ENCODE measurements around the gene PRKCH.
"Not testable (repeated sequence)": the region's sequence is repeated elsewhere in the genome, so short reads cannot be mapped to it uniquely, and the experiment has no call there.

PRKCH gene

DNA sequence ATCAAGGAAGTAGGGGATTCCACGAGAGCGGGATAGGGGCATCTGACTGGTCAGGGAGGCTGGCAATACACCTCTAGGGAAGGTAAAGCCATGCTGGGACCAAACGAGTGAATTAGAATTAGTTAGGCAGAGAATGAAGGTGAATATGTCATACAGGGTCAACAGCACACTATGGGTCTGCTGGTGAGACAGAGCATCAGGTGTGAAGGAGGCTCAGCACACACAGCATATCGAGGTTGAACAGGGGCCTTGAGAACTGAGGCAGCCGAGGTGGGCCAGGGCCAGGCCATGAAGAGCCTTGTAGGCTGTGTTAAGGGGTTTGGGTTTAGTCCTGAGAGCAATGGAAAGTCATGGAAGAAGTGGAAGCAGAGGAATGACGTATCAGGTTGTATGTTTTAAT lies 137.8 kb downstream of the PRKCH start:
- DNase-seq (ENCODE audit: low spot score): no peak

DNA sequence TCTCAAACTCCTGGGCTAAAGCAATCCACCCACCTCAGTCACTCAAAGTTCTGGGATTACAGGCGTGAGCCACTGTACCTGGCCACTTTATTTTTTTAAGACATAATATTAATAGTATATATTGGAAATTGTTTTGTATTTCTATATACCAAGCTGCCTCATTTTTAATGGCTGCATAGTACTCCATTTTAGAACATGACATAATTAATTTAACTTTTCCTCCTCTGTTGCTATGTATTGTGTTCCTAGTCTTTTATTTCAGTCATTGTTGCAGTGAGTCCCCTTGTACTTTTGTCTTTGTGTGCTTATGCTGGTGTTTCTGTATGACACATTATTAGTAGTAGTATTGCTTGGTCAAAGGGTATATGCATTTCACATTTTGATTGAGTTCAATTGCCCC lies 138.7 kb downstream of the PRKCH start:
- DNase-seq (ENCODE audit: low spot score): no peak

DNA sequence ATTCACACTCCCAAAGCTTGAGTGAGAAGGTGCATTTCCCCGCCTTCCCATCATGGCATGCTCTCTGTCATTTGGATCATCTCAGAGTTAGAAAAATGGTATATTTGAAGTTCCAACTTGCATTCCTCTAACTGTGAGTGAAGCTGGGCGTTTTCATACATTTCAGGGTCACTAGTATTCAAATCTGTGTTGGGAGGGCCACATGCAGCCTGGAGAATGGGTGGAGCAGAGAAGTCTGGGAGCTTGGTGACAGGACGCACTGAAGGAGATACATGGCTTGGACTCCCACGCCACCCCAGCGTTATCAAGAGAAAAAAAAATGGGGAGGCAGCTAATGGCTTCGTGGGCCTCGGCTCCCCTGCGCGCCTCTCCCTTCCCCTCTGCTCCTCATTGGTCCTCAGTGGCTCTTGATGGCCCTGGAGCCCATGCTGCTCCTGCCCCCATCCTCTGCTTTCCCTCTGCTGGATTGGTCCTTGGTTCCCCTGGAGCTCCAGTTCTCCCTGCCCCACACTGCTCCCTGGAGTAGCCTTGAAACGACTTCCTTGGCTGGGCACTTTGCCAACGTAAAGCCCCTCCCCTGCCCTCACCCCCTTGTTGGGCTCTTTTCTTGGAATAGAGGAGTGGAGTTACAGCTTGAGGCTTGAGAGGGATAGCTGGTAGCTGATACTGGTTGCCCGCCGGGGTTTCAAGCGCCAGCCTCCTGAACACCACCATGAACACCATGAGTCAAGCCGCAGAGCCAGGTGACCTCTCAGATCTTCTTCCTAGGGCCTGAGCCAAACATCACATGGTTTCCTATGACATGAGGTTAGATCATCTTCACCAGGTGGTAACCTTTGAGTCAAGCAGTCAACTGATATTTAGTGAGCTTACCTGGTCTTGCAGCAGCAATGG lies 139.6 kb downstream of the PRKCH start:
- DNase-seq (ENCODE audit: low spot score): no peak

DNA sequence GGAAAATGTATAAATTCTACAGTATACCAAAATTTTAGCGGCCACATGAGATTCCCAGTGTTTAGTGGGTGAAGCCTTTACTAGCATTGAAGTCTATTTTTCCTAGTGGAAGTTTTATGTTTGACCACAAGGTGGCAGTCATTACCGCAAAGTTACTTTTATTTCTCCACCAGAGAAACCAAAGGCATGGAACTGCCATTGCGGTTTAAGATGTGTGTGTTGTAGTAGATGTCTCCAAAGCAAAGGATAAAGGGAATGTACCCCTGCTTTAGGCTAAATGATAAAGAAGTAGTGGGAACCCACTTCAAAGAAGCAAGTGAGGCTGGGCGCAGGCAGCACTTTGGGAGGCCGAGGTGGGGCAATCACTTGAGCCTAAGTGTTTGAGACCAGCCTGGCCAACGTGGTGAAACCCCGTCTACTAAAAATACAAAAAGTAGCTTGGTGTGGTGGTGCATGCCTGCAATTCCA lies 140.5 kb downstream of the PRKCH start:
- DNase-seq (ENCODE audit: low spot score): peak; percentile 53

DNA sequence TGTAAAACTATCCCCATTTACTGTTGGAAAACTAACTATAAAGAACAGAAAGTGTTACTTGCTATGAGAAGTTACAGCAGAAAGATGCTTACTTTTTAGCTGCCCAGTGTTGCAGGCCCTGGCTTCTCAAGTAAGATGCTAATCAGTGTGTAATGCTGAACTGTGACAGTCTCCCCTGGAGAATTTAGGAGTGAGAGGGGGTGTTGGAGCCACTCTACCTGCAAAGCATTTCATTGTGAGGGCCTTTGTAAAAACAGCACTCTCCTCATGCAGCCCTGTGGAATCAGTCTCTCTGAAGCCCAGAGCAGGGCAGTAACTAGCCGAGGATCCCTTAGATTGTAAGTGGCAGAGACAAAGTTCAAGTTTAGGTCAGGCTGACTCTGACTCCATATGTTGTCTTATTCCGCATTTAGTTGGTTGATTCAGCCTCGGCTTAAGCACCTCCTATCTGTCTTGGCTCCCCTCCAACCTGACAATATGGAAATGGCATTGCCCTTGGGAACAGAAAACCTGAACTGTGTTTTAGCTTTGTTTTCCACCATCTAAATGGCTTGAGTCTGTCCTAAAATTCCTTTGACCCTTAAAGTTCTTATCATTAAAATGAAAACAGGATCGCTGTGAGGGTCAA lies 141.3 kb downstream of the PRKCH start:
- DNase-seq (ENCODE audit: low spot score): no peak

DNA sequence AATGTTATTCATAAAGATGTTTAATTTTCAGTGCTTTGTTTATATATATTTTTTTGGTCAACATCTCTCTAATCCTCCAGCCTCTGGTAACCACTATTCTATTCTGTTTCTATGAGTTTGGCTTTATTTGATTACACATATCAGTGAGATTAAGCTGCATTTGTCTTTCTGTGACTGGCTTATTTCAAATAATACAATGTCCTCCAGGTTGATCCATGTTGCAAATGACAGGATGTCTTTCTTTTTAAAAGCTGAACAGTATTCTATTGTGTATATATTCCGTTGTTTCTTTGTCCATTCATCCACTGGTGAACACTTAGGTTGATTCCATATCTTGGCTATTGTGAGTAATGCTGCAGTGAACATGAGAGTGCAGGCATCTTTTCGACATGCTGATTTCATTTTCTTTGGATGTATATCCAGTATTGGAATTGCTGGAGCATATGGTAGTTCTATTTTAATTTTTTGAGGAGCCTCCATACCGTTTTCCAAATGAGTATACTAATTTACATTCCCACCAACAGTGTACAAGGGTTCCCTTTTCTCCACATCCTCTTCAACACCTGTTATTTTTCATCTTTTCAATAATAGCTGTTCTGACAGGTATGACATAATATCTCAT lies 142.4 kb downstream of the PRKCH start:
- DNase-seq (ENCODE audit: low spot score): no peak

DNA sequence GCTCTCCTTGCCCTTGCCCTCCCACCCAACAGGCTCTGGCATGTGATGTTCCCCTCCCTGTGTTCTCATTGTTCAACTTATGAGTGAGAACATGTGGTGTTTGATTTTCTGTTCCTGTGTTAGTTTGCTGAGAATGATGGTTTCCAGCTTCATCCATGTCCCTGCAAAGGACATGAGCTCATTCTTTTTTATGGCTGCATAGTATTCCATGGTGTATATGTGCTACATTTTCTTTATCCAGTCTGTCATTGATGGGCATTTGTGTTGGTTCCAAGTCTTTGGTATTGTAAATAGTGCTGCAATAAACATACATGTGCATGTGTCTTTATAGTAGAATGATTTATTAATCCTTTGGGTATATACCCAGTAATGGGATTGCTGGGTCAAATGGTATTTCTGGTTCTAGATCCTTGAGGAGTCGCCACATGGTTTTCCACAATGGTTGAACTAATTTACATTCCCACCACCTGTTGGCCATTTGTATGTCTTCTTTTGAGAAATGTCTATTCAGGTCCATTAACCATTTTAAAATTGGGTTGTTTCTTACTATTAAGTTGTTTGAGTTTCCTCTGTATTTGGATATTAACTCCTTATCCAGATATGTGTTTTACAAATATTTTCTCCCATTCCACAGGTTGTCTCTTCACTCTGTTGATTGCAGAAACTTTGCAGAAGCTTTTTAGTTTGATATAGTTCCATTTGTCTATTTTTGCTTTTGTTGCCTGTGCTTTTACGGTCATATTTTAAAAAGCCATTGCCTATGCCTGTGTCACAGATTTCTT lies 143.4 kb downstream of the PRKCH start:
- not testable (repeated sequence) for DNase-seq (ENCODE audit: low spot score)

DNA sequence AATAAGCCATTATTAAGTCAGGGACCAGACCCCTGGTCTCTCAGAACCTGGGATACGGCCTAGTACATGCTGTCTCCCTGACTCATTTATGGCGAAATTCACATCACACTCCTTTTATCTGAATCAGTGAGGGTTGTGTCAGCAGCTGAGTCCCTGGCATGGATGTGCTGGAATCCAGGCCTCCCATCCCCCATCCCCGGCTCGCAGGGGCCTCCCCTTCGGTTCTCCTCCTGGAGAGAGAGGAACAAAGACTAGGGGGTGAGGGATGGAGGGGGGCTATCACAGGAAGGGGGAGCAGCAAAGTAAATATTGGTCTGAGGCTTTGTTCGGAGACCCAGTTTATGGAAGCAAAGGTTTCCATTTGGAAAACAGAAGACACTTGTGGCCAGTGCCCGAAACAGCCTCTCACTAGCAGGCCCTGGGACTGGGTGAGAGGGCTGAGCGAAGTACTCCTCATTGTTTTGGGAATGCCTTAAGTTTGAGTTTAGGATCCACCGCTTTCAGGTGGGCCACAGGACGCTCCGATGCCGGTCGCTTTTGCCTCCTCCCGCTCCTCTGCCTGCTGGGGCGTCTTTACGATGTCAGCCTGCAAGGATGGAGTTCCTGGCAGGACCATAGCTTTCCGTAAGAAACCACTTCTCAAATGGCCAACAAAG lies 145.0 kb downstream of the PRKCH start:
- DNase-seq (ENCODE audit: low spot score): no peak

DNA sequence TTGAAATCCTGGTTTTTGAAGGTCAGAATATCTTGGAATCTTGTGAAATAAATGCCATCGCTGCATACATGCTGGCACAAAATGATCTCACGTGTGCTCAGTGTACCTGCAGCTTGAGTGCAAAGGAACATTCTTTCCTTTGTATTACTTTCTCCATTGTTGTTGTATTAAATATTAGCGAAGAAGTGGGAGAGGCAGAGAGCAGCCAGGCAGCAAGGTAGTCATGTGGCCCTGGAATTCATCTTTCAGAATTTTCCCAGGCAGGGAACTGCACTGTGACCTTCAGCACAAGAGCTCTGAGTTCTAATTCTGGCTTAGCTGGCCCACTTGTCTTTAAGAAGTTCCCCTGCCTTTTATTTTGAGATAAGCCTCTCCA lies 145.5 kb downstream of the PRKCH start:
- DNase-seq (ENCODE audit: low spot score): no peak

DNA sequence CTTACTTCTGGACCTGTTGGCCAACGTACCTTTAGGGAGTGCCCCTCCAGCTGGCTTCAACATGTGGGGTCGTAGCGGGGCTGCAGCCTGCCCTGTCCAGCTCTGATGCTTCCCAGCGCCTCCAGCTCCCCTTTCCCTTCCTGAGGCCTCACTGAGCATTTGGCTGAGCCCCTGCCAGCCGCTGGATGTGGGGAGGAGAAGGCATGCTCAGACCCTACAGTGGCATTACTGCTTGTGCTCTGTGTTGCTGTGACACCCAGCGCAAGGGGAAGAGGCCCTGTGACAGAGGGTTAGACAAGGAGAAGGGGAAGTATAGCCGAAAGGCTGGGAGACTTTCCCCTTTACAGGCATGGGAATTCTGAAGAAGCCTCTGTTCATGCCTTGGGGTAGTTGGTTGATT lies 145.9 kb downstream of the PRKCH start:
- no peak for DNase-seq (ENCODE audit: low spot score)

DNA sequence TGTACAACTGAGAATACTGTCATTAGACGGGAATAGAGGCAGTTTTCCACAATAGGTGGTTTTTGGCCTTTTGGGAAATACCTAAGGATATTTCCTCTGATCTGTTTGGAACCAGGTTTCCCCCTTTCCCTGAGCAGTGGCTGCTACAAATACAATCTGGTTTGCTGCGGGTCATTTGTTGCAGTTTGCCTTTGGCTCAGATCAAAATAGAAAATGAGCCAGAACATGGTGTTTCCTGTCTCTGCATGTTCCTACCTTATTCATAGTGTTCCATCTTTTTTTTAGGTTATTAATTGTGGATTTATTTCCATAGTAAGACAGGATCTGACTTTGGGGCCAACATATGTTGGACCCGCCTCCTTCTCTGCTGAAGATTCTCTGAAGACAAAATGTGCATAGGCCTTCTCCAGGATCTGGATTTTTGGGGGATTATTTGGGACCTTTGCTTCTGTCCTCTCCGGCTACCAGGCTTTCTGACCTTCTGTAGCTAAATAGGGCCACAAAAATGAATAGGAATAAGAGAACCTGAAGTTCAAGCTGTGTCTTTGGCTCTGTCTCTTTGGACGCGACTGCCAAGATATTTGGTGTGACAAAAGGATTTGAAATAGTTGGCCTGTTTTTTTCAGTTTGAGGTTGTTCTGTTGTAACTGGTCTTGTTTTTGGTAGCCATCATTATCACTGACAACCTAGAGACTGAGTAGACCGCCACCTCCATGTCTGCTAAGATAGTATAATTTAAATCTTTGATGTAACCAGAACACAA lies 146.9 kb downstream of the PRKCH start:
- DNase-seq (ENCODE audit: low spot score): no peak

DNA sequence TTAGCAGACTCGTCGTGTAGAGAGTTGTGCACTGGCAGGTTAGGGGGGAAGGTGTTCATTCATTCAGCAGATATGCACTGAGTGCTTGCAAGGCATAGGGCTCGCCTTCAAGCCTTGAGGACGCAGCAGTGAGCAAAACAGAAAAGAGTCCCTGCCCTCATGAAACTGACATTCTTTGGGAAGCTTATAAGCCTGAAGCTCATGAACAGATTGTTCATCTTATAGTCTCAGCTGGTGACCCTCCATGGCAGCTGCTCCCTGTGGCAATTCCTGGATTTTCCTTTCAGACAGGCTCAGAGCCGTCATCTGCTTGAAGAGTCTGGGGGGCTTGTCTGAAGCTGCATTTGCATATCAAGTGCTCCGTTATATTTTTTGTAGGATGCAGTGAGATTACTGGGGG lies 148.4 kb downstream of the PRKCH start:
- DNase-seq (ENCODE audit: low spot score): no peak

DNA sequence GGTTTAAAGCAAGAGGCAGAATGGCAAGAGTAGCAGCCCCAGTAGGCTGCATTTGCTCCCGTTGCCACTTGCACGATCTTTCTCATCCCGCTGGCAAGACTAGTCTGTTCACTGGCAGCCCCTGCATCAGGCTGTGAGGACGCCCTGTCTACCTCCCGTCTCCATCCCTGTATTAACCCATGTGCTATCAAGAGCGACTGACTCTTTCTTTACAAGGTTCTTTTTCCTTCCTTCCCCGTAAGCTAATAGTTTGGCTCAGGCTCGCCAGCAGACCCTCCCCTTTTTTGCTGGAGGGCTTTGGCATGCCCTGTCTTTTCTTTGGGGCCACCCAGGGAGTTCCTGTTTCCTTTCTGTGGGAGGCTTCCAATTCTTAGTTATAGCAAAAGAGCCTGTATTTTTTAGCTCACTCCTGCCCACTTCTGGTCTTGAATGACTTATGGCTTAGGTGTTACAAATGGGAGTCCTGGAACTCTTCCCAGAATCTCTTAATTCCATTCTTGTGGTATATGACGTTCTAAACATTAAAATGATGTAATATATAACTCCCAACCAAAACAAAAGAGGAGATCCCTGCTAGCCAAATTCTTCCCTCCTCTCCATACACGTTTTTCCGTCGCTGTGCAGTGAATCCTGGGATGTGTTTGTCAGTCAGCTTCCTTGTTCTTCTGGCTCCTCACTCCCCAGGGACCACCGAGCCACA lies 149.0 kb downstream of the PRKCH start:
- DNase-seq (ENCODE audit: low spot score): no peak

DNA sequence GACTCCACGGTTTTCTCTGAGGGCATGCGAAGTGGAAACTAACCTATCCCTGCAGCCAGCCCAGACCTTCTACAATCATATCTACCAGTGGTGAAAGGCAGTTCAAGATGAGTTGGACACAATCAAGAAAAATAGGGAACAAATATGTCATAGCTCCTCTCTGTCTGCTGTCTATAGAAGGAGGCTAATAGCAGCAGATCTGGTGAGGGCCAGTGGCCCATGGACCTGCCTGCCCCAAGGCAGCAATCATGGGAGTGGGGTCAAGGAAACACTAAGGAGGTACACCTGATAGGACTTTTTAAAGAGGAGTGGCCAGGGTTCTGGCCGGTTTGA lies 149.5 kb downstream of the PRKCH start:
- DNase-seq (ENCODE audit: low spot score): no peak

DNA sequence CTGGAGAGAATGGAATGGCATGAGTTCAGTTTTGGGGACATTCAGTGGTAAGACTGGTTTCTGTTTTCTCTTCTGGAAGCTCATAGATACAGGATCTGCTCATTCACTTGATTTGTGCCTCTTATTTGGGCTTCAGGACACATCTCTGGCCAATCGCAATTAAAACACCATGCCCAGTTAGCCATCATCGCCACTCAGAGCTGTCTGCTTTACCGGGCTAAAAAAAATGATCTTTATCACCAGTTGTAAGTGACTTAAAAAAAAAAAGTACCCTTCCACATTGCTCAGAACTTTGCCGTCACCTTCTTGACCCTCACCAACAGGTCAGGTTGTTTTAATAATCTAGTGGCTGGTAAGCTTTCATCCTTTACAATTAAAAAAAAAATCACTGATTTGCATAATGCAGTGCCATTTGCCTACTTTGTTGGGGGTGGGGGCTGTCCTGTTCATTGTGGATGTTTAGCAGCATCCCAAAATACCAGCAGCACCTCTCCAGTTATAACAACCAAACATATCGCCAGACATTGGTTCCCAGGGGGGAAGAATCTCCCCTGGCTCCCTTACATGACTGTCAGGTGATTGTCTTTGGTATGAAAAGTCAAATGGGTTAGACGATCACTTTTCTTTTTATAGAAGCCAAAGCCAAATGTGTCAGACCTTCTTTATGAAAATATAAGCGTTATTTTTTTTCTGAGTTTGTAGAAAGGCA lies 150.1 kb downstream of the PRKCH start:
- DNase-seq (ENCODE audit: low spot score): no peak

DNA sequence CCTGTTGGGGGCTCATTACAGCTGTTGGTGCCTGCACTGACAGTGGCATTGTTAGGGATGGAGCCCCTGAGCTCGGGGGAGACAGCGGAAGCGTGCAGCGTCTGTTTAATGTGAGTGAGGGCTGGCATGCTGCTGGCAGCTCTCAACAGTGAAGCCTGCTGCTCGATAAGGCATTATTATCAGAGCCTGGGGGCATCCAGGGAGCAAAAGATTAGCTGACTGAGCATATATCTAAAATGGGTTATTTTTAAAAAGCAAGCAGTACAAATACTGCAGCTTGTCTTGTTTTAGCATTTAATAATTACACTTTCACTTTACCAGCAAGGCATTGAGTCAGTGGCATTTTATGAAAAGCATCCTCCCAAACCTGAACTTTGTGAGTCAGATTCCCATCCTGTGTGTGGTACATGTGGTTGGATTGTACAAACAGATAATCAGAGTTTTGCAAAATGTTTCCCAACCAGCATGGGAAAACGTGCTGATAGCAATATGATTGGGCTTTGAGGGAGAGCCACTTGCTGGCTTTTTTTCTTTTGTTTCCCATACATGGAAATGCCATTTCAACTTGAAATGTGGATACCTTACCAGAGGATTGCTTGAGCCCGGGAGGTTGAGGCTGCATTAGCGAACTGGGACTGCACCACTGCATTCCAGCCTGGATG lies 150.8 kb downstream of the PRKCH start:
- no peak for DNase-seq (ENCODE audit: low spot score)

DNA sequence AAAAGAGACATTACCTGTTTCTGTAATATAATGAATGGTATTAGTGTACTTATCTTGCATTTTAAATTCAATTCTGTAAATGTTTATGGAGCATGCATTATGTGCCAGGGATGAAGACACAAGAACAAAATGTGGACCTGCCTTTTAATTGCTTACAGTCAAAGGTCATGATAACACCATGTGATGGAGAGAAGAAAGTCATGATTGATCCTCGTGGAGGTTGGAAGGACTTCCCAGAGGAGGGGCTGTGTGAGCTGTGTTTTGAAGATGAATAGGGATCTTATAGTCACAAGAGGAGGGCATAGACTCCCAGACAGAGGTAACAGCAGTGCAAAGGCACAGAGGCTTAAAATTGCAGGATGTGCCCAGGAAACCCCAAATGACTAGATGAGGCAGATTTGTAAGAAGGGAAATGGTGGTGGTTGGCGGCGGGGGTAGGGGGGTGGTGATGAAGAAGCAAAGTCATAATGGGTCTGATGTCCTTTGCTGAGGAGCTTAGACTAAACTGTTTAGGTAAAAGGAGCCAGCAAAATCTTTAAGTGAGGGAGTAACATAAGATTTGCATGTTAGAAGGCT lies 151.5 kb downstream of the PRKCH start:
- no peak for DNase-seq (ENCODE audit: low spot score)

DNA sequence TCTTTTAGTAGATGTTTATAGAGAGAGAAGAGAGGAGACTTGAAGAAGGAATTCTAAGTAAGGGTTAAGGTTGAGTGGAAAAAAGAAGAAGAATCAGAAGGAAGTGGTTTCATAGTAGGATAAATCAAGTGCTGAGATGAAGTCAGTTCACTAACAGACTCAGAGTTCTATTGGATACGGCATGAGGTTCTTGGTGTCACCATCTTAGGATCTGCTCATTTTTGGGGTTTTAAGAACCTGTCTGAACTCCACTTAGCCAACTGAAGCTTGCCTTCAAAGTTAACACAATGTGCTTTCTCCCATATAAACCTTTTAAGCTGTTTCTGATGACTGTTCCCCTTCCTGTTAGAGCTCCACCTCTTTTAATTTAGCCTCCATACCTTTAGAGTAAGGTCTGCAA lies 152.6 kb downstream of the PRKCH start:
- no peak for DNase-seq (ENCODE audit: low spot score)

DNA sequence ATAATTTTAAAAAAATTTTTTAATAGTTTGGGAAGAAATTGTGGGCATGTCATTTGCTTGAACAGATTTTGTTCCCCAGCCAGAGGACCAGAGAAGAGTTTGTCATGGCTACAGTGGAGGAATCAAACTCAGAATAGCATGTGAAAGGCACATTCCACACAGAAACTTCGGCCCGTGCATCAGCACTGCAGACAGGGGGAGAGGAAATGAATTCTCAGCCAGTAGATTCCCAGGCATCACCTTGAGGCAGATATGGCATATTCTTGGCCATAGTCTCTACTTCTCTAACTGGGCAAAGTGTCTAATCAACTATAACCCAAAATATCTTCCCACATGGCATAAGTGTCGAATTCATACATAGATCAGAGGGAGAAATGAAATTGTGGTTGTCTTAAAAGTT lies 153.3 kb downstream of the PRKCH start:
- DNase-seq (ENCODE audit: low spot score): no peak
